ENCODE measurements around the gene ST6GALNAC3.

DNA sequence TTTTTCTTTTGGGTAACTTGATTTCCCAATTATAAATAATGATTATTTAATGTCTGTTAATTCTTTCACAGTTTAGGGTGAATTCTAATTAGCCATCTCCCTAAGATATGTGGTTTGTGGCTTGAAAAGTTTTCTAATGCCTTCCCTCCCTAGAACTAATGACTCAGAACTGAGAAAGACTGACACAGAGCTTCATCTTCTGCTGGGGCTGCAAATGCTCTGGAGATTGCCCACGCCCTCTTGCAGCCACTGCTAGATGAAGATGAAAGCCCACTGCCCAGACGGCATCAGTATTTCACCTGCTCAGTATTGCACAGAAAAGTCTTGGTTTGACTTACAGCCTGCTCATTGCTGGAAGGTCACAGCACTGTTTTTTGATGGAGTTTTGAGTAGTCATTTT lies 101.5 kb downstream of the ST6GALNAC3 start:
- TF ChIP-seq, protein P1, sequence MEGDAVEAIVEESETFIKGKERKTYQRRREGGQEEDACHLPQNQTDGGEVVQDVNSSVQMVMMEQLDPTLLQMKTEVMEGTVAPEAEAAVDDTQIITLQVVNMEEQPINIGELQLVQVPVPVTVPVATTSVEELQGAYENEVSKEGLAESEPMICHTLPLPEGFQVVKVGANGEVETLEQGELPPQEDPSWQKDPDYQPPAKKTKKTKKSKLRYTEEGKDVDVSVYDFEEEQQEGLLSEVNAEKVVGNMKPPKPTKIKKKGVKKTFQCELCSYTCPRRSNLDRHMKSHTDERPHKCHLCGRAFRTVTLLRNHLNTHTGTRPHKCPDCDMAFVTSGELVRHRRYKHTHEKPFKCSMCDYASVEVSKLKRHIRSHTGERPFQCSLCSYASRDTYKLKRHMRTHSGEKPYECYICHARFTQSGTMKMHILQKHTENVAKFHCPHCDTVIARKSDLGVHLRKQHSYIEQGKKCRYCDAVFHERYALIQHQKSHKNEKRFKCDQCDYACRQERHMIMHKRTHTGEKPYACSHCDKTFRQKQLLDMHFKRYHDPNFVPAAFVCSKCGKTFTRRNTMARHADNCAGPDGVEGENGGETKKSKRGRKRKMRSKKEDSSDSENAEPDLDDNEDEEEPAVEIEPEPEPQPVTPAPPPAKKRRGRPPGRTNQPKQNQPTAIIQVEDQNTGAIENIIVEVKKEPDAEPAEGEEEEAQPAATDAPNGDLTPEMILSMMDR (IDR thresholded peaks at IDR 0.05) = no peak
- no peak for TF ChIP-seq ZFX (IDR thresholded peaks at IDR 0.05; ENCODE audit: borderline replicate concordance)

Measured in 22Rv1 (cell line).